Nucleus accumbens (tissue), 56 donors: ENCODE results near the gene DENND10.
A peak's percentile ranks its signal among the peaks of the same experiment; 100 is the strongest.
"Not testable (repeated sequence)": the region's sequence is repeated elsewhere in the genome, so short reads cannot be mapped to it uniquely, and the experiment has no call there.

Source experiments
- DNase-seq, 56 donors: peaks; one replicate each; lab custom pipeline; 2025; lab: John Stamatoyannopoulos, UW

Gene DENND10

DNA sequence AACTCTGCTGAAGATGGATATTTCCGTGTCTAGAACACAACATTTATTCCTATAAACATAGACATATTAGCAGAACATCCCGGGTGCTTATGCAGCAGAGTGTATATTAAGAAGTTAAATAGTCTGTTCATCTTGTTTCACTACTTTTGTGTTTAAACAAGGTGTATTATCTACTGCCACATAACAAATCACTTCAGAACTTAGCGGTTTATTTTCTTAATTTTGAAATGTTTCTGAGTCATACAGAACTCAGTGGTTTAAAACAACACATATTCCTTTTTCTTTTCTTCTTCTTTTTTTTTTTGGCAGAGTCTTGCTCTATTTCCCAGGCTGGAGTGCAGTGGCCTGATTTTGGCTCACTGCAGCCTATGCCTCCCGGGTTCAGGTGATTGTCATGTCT lies 25.8 kb downstream of the DENND10 start:
- DNase-seq = no peak

DNA sequence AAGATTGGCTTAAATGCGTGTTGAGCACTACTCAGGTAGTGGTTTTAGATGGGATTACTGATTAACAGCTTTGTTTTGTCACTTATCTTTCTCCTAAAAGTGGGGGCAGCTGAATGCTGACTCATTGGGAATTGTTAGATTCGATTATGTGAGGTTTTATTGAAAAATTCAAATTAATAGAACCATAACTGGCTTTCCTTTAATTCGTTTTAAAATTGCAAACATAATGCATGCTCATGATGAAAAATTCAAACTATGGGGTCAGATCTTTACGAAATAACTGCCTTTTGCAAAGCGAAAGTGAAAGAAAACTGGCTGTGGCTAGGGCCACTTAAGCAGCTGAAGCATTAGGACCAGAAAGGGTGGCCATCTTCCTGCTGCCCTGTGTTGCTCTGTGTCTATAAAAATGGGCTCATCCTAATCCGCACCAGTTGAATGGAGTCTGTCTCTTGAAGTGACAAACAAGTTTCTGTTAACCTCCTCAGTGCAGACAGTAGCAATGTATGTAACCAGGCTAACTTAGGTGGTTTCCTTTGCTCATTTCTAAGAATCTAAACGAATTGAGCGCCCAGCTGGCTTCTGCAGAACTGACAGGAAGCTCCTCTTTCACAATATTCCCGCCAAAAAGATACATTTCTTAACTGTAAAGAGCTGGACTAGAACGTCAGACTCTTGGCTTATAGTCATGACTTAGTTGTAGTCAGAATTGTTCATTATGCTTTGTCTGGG lies 27.8 kb downstream of the DENND10 start:
- DNase-seq = peak in 2 of 56 donors; percentile 9

DNA sequence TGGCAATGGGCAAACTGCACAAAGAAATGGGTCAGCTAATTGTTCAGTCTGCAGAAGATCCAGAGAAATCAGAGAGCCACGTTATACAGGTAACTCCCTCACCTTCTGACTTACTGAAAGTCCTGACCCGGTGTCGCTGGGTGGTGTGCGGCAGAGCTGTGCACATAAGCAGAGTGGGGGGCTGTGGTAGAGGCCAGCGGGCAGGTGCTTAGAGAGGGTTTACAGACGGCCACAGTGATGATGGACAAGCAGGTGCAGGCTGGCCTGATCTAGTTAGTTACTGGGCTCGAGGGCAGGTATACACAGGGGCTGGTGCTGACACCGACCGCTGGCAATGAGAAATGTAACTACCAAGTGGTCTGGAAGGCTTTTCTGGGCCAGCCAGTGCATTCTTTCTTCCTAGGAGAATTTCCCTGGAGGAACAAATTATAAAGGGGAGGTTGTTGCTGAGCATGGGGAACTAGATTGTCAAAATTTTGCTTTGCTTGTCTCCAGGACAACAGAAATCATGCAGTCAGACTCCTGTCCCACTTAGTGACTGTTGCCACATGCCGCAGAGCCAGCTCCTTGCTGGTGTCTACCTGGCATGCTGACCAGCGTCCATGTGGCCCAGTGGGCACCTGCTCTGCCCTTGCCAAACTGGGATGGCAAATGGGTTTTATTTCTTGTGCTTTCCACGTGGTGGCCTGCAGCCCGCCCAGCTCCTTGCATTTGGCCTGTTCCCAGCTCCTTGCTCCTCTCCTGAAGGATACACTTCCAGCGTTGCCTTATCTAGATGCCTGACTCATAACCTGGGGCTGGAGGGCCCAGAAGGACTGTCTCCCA lies 28.8 kb downstream of the DENND10 start:
- peak in 25 of 56 donors; percentile 6 to 48 (median 26) for DNase-seq

DNA sequence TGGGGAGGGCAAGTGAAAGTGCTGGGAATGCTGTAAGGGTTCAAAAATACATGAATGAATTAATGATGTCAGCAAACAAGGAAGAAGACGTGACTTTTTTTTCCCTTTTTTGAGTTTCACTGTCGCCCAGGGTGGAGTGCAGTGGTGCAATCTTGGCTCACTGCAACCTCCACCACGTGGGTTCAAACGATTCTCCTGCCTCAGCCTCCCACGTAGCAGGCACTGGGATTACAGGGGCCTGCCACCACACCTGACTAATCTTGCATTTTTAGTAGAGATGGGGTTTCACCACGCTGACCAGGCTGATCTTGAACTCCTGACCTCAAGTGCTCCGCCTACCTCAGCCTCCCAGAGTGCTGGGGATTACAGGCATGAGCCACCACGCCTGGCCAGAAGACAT lies 30.0 kb downstream of the DENND10 start:
- DNase-seq = no peak

DNA sequence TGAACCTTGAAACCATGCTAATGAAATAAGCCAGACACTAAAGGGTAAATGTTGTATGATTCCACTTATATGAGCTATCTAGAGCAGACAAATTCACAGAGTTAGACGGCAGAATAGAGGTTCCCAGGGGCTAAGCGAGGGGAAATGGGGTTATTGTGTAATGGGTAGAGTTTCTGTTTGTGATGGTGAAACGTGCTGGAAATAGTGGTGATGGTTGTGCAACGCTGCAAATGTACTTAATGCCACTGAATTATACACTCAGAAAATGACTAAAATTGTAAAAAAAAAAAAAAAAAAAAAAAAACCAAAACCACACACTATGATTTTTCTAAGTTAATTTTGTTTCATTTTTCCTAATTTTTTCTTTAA lies 31.6 kb downstream of the DENND10 start:
- DNase-seq = no peak

DNA sequence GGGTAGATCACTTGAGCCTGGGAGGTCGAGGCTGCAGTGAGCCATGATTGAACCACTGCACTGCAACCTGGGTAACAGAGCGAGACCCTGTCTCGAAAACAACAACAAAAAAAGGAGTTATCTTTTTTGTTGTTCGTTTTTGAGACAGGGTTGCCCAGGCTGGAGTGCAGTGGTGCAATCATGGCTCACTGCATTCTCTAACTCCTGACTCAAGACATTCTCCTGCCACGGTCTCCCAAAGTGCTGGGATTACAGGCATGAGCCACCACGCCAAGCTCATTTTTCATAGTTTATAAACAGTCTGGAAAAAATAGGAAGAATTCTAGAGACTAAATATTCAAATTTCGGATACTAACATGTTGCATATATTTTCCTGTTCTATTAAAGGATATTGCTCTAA lies 32.2 kb downstream of the DENND10 start:
- no peak for DNase-seq

DNA sequence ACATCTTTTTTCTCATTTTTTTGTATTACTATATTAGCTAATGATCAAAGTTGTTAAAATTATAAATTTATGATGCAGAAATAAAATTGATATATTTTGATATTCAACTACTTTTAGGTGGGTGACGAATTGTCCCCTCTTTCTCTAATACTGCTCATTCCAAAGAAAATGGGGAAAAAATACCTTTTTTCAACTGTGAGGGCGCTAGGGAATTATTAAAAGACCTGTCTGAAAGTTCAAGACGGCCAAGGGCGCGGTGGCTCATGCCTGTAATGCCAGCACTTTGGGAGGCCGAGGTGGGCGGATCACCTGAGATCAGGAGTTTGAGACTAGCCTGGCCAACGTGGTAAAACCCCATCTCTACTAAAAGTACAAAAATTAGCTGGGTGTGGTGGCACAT lies 34.0 kb downstream of the DENND10 start:
- DNase-seq = not testable (repeated sequence)

DNA sequence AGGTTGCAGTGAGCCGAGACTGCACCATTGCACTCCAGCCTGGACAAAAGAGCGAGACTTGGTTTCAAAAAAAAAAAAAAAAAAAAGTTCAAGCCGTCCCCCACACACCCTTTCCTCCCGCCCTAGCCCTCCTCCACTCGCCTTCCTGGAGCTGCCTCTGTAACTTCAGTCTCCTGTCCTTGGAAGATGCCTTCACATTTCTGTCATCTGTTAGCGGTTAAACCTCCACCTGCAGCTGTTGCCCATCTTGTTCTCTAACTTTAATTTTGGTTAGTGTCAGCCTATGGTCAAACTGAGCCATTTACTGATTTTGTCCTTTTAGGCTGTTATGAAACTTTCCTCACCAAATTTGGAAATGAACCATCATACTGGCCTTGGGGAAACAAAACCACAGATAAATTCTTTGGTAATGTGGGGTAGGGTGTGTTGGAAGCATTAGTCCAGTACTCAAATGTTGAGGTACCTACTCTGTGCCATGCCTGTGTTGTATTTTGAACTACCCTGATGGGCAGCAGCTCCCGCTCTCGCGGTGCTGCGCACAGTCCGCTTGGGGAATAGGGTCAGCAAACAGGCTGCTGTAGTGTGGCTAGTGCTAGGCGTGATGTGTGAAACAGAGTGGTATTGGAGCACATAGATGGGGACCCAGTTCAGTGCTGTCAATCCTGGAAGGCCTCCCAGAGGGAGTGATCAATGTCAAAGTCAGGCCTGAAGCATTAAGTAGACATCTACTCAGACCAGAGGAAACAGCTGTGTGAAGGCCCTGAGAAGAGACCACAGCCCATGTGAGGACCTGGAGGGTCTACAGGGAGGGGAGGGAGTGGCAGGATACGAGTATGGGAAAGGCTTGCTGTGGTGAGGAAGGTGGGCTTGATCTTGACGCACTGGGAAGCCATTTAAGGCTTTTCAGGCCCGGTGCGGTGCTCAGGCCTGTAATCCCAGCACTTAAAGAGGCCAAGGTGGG lies 34.7 kb downstream of the DENND10 start:
- no peak for DNase-seq

DNA sequence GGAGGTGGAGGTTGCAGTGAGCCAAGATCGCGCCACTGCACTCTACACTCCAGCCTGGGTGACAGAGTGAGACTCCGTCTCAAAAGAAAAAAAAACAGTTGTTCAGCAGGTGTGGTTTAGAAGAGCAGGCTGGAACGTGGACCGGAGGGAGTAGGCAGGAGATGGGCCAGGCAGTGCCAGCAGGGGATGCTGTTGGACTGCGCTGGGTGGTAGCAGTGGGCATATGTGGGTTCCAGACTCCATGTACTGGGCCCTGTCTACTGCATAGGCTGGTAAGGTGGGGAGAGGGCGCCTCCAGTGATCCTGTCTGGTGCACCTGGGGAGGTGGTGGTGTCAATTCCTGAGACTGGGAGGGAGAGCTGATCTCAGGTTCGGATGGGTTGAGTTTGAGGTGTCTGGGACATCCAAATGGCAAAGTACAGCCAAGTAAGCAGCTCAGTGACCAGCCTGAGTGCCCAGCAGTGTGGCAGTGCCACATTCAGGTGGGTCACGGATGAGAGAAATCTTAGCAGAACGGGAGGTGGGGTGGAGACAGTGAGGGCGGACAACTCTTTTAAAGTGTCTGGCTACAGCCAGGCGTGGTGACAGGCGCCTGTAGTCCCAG lies 35.7 kb downstream of the DENND10 start:
- DNase-seq = peak in 8 of 56 donors; percentile 5 to 28 (median 11)

DNA sequence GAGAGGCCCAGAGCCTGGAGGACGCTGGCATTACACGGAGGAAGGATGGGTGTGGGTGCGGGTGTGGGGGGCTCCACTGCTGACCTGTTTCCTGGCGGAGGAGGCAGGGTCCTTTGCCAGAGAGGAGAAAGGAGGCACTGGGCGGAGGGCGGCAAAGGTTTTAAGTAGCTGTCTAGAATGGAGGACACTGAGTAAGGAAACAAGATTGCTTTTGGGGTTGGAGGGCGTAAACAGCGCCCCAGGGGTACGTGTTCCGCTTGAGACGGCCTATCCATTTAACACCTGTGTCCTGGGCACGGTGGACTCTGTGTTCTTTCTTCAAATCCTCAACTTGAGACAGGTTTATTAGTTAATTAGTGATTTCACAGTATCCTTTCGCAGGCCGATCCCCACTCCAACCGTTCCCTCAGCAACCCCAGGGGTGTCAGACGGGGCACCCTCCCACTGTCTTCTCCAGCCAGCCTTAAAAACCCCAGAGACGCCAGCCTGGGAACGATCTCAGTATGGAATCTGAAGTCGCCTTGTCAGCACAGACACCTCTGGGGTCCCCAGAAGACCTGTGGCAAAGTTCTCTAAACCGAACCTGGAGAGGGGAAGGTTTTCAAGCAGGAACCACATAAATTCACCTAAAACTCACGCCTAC lies 36.8 kb downstream of the DENND10 start:
- no peak for DNase-seq

DNA sequence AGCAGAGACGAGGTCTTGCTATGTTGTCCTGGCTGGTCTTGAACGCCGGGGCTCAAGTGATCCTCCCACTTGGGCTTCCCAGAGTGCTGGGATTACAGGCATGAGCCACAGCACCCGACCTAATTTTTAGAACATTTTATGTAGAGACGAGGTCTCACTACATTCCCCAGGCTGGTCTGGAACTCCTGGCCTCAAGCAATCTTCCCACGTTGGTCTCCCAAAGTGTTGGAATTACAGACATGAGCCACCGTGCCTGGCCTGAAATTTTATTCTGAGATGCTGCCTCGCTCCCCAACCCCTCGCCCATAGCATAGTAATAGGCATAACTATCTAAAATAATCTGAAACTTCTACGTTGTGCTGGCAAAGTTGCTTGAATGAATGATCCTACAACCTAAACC lies 39.7 kb downstream of the DENND10 start:
- DNase-seq = no peak

DNA sequence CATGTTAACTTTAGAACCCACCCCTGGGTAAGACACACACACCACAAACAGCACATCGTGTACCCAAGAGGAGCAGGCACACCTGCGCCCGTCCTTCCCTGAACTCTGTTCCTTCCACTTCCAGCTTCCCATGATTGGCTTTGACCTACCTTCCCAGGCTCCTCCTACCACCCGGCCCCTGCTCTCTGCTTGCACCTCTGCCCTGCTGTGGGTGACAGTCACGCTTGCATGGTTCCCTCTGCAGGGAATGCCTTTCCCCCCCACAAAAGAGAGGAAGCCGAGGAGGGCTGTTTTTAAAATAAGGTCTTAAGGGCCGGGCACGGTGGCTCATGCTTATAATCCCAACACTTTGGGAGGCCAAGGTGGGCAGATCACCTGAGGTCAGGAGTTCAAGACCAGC lies 45.2 kb downstream of the DENND10 start:
- no peak for DNase-seq

DNA sequence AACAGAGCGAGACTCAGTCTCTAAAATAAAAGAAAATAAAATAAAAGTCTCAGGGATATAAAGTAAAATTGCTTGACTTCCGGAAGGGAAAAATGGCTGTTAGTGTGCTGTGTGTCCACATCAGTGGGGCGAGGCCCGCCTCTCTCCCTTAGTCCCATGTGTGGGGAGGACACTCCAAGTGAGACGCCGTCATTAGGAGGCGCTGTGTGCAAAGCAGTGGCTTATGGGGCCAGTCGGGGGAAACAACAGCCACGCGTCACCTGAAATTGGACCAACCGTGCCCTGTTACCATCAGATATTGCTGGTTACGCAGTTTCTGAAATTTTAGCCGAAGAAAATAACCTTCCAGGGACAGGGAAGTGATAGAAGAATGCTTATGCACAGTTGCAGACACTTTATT lies 45.8 kb downstream of the DENND10 start:
- no peak for DNase-seq

DNA sequence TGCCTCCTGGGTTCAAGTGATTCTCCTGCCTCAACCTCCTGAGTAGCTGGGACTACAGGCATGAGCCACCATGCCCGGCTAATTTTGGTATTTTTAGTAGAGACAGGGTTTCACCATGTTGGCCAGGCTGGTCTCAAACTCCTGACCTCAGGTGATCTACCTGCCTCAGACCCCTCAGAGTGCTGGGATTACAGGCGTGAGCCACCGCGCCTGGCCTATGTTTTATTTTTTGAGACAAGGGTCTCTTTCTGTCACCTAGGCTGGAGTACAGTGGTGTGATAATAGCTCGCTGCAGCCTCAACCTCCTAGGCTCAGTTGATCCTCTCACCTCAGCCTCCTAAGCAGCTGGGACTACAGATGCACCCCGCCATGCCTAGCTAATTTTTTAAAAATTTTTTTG lies 47.7 kb downstream of the DENND10 start:
- not testable (repeated sequence) for DNase-seq

DNA sequence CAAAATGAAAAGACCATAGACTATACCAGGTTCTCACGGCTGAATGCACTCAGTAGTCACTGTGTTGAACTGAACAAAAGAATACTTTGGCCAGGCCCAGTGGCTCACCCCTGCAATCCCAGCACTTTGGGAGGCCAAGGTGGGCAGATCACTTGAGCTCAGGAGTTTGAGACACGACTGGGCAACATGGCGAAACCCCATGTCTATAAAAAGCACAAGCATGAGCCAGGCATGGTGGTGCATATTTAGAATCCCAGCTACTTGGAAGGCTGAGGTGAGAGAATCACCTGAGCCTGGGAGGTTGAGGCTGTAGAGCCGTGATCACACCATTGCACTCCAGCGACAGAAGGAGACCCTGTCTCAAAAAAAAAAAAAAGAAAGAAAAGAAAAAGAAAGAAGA lies 49.1 kb downstream of the DENND10 start:
- no peak for DNase-seq

DNA sequence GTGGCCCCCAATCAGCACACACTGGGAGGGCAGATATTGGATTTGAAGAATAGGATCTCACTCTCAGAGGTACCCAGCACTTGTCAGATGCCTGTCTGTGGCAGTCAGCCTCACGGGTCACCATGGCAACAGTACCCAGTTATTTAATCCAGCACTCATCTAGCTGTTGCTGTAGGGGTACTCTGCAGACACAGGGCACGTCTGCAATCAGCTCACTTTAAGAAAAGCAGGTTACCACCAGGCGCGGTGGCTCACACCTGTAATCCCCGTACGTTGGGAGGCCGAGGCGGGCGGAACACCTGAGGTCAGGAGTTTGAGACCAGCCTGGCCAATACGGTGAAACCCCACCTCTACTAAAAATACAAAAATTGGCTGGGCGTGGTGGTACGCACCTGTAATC lies 49.7 kb downstream of the DENND10 start:
- DNase-seq = peak in 2 of 56 donors; percentile 9 to 11

DNA sequence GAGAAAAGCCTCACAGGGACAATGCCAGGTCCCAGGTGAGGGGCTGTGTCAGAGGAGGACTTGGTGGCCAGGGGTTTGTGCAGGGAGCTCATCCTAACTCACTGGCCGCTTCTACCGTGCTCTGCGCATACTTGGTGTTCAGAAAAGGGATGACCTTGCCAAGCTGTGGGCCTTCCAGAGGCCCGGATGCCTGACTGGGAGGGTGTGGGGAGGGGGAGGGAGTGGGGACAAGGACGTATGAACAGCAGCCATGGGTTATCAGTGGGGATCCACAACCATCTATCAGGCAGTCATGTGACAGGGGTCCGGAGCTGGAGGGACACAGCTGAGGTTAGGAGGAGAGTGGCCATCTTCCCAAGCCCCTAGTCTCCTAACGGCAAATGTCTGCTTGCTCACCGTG lies 55.4 kb downstream of the DENND10 start:
- no peak for DNase-seq

DNA sequence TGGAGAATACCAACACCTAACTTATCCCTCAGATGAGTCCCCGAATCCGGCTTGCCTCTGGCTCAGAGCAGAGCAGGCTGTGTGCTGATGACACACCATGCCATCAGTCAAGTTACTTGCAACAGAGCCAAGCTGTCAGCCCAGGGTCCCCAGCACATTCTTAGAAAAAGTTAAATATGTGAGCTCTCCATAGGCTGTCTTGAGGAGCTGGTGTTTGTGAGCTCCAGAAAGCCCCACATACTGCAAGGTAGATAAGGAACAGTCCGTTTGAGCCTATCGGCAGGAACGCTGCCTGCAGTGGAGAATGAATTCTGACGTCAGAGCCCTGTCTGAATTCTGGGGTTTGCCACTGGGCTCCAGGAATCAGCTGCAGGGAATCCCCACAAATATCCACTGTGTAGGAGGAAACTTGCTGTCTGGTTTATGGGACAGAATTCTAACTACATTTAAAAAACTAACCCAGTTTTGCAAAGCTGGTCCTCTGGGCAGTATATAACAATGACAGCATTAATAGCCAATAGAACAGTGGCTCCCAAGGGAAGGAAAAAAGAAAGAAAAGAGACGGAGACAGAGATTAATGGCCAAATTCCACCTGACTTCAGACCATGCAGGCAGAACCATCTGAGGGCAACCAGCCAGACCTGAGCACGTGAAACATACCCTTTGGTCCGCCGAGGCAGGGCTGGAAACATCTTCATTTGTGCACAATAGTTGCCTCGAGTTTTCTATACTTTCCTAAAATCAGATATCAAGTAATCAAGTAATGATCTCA lies 58.0 kb downstream of the DENND10 start:
- DNase-seq = peak in 3 of 56 donors; percentile 7 to 11 (median 9)

DNA sequence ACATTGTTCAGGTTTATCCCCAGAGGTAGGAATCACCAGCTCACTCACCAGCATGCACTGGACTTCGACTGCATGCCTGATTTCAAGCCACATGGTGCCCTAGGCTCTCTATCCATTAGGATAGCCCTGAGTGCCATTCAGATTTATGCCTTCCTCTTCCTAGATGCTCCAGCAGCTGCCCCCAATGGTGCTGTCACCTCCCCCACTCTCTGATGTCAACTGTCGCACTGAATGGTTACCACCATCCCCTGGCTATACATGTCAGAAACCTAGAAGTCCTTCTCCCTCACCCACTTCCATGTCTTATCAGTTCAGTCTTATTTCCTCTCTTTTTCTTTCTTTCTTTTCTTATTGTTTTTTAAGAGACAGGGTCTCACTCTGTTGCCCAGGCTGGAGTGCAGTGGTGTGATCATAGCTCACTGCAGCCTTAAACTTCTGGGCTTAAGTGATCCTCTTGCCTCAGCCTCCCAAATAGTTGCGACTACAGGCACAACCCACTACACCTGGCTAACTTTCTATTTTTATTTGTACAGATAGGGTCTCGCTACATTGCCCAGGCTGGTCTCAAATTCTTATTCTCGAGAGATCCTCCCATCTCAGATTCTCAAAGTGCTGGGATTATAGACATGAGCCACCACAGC lies 58.7 kb downstream of the DENND10 start:
- DNase-seq = no peak
